OCI-LY3 (cell line): Measurements from ENCODE around the gene RAB27A.
A peak's percentile ranks its signal among the peaks of the same experiment; 100 is the strongest.

ENCODE experiments used
- EZH2phosphoT487 ChIP-seq: fragments of 200-600 bp; shearing (Covaris generic); IDR thresholded peaks from 2 replicates; pipeline ENCODE4 v1.6.1; 2018; ENCODE audit warnings: antibody characterized with exemption, mixed run types, low read depth
- TF ChIP-seq, protein P1 (sequence below): fragments of 200-600, 300-600 bp; sonication (generic); IDR thresholded peaks from 2 replicates; pipeline ENCODE4 v1.5.1; 2014; ENCODE audit warnings: antibody characterized with exemption, low read length, low read depth

DNA sequence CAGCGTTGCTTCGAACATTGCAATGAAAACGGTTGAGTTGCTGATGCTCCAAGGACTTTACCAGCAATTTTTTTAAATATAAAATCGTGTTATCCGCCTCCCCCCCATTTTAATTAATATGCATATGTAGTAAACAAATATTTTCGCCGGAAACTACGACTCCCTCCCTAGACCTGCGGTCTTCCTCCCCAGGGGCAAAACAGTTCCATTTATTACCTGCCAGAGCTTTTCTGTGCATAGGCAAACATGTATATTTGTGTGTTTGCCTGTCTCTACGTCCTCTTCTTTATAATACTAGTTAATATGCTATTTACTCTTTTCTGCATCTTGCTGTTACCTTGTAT, 92.3 kb downstream of the RAB27A start:
- TF ChIP-seq, protein P1, sequence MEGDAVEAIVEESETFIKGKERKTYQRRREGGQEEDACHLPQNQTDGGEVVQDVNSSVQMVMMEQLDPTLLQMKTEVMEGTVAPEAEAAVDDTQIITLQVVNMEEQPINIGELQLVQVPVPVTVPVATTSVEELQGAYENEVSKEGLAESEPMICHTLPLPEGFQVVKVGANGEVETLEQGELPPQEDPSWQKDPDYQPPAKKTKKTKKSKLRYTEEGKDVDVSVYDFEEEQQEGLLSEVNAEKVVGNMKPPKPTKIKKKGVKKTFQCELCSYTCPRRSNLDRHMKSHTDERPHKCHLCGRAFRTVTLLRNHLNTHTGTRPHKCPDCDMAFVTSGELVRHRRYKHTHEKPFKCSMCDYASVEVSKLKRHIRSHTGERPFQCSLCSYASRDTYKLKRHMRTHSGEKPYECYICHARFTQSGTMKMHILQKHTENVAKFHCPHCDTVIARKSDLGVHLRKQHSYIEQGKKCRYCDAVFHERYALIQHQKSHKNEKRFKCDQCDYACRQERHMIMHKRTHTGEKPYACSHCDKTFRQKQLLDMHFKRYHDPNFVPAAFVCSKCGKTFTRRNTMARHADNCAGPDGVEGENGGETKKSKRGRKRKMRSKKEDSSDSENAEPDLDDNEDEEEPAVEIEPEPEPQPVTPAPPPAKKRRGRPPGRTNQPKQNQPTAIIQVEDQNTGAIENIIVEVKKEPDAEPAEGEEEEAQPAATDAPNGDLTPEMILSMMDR, result 0 out of 2 replicates have a peak, but pooled peaks have one; percentile 6
- no peak for TF ChIP-seq EZH2phosphoT487
